ENCODE measurements around the gene RTL1.

GRCh38 chr14:100902295-100903133 lies 1.0 kb downstream of the RTL1 start:
- TF ChIP-seq POLR2A (IDR thresholded peaks at IDR 0.05) (no peak), CTCF (IDR thresholded peaks at IDR 0.05) (no peak)

Measured in gastroesophageal sphincter (tissue), 3 donors.